Bronchus fibroblast of lung (primary cell): ENCODE results near the gene BNIP3. TPM values are rescaled to one million over a fixed set of nuclear protein-coding genes. Genes with fewer than 3 reads are reported as not detected.

Experiments
- total RNA-seq: library from RNA; depleted of rRNA; stranded (reverse); fragments of >200 nt; gene quantifications from 2 replicates; pipeline ENCODE4 v1.2.3, GENCODE V29; 2015

The BNIP3 gene
- 105 and 126 TPM in 2 replicates for total RNA-seq

GRCh38 chr10:131981429-131982184, at the start of gene BNIP3:
BNIP3 (minus strand) TSS chr10:131981923; CDS start chr10:131981806, 117 bp downstream.

Other genes with a start within 250 kb of the BNIP3 start
- gene PPP2R2D, start 80.9 kb downstream of the BNIP3 start, total RNA-seq = 21.5 and 25.7 TPM in 2 replicates
- gene JAKMIP3, start 84.0 kb upstream of the BNIP3 start, total RNA-seq = under 0.01 TPM in 2 replicates
- gene DPYSL4, start 205.0 kb upstream of the BNIP3 start, total RNA-seq = 5.9 and 7.1 TPM in 2 replicates